ENCODE measurements around the gene MRPL52.

GRCh38 chr14:22875003-22875747 is 45.5 kb downstream of the MRPL52 start:
- TF ChIP-seq PHF8 (CRISPR knock-in tag; IDR thresholded peaks at IDR 0.05) = no peak
- TF ChIP-seq ATF3 (CRISPR knock-in tag; IDR thresholded peaks at IDR 0.05) = no peak
- no peak for TF ChIP-seq RBAK (CRISPR knock-in tag; IDR thresholded peaks at IDR 0.05)
- no peak for TF ChIP-seq CTCF (CRISPR knock-in tag; IDR thresholded peaks at IDR 0.05)
- TF ChIP-seq ZSCAN29 (CRISPR knock-in tag; conservative IDR thresholded peaks at IDR 0.05) = no peak
- TF ChIP-seq ZNF282 (IDR thresholded peaks at IDR 0.05; ENCODE audit: partially characterized antibody) = no peak
- TF ChIP-seq GTF3A (CRISPR knock-in tag; conservative IDR thresholded peaks at IDR 0.05) = no peak
- no peak for TF ChIP-seq ARNTL (CRISPR knock-in tag; IDR thresholded peaks at IDR 0.05)
- TF ChIP-seq HNRNPLL (IDR thresholded peaks at IDR 0.05; ENCODE audit: low read depth, low read length, poor library complexity, severe bottlenecking) = no peak
- no peak for TF ChIP-seq ZBTB20 (CRISPR knock-in tag; IDR thresholded peaks at IDR 0.05; ENCODE audit: borderline replicate concordance, low read depth)

Data from HepG2 (cell line).